Measurements from ENCODE around the gene RELL1.

RELL1 gene

DNA sequence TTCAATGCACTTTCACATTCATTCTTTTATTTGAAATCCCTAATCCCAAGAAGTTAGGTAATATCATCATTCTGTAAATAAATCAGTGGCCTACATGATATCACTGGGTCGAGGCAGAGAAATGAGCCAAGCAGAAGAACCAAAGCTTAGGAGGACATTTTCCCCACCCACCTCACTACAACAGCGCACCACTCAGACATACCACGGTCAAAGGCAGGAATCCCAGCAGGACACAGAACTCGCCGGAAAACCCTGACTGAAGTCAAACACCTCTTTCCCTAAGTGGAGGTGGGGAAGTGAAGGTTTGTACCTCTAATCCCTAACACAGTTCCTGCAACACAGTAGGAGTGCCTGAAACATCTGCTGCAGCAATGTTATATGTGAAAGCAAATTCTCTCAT is 21.5 kb downstream of the RELL1 start:
- DNase-seq: no peak

- no peak for DNase-seq
These were observed 22.6 kb downstream of the RELL1 start for GRCh38 chr4:37663552-37663951.

DNA sequence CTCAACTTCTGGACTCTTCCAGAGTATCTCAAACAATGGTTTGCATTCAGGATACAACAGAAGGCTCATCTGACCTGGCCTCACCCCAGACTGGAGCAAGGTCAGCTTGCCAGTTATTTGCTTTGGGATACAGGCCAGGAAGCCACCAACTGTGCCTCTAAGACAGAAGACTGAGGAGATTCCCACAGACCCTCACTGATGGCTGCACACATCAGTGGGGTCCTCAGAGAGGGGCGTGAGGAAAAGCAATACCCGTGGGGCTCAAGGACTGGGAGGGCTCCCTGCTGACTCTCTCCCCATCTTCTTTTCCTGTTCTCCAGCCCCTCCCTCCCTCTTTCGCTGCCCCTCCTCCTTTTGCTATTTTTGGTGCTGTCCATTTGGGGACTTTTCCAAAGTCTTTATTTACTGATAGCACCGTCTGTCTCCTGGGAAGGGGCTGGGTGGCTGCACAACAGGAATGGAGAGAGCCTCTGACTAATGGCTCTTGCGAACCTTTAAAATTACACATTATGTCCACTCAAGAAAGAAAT is 23.2 kb downstream of the RELL1 start:
- DNase-seq: no peak

GRCh38 chr4:37662251-37662650 is 23.9 kb downstream of the RELL1 start:
- DNase-seq: no peak

- no peak for DNase-seq
These were observed 24.4 kb downstream of the RELL1 start for GRCh38 chr4:37661772-37662171.

DNA sequence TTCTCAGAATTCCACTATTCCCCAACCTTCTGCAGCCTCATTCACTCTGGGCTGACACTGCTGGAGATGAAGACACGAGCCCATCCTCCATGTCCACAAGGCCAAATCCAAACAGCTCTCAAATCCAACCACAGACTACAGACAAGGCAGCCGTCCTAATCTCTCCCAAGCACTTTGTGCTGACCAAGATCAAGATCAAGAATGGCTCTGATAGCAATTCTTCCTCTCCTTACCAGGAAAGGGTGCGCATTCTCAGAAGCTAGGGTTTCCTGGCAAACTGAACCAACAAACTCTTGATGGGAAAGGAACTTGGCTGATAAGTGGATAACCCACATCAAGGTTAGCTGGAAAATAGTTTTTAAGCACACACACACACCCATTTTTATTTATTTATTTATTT is 26.5 kb downstream of the RELL1 start:
- DNase-seq: no peak

- DNase-seq: no peak
These were observed 29.5 kb downstream of the RELL1 start for GRCh38 chr4:37656649-37657048.

DNA sequence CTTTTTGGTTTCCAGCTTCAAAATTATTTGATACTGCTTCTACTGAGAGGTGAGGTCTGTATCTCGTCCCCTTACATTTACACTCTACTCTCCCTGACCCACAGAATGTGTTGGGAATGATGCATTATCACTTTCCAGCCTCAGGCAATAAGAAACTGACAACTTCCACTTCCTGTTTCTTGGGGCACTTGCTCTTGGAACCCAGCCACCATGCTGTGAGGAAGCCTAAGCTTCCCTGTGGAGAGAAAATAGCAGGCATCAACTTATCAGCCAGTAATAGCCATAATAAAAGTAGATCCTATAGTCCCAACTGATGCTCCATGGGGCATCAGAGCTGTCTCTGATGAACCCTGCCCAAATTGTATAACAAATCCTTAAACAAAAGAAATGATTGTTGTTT is 32.6 kb downstream of the RELL1 start:
- DNase-seq: no peak

- DNase-seq: no peak
These were observed 33.2 kb downstream of the RELL1 start for GRCh38 chr4:37652747-37653527.

- no peak for DNase-seq
These were observed 34.3 kb downstream of the RELL1 start for GRCh38 chr4:37651781-37652377.

DNA sequence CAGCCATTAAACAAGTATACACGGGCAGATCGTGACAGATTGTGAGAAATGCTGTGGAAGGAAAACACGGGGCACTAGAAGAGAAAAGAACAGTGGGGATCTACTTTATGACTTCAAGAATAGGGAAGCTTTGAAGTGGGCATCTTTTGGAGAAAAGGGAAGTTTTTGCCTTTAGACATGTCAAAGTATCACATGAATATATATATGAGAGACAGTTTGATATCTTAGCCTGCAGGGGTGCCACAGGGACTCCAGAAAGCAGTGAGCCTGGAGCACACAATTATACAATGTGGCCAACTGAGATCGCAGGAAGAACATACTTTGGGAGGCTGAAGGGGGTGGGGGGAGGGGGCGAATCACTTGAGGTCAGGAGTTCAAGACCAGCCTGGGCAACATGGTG is 35.7 kb downstream of the RELL1 start:
- DNase-seq: no peak

DNA sequence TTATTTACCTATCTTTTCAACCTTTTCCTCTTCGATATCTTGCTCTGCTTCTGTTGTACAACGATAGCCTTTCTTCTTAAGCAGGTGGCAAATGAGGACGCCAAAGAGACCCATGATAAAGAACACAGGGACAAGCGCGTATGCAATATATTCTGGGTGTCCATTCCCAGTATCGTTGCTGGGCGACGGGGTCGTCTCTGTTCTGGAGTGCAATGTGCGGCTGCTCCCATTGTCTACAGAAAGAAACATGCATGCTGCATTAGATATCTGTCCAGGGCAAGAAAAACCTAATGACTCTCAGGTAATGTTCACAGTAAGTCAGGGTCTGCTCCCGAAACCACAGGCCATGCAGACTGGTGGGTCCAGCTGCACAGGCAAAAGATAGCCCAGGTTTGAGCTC is 36.9 kb downstream of the RELL1 start:
- DNase-seq: no peak

DNA sequence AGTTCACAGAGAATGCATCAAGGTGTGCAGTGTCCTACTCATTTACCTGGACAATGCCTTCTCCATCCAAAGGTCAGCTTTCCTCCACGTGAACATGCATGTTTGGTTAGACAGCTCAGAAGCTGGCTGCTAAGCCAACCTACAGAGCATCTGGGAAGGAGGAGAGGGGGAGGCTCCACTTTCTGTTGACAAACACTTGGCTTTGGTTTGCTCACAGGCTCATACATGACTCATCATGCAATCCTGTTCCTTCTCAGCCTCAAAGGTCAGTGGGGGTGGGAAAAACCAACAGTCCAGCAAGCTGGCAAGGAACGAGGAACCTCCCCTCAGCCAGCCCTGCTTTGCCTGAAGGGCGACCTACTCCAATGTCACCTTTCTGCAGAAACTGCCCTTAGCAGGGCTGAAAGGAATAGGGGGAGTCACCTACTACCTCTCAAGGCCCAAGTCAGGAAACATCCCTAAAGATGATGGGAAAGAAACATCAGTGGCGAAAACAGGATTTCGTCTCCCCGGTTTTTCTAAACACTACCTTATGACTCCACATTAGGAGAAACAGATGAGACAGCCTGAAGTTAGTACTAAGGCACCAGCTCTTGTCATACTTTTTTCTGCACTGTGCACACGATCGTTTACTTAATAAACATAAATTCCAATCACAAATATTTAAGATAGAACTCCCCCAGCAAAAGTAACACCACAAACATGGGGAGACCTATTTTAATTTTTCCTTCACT is 37.9 kb downstream of the RELL1 start:
- DNase-seq: no peak

DNA sequence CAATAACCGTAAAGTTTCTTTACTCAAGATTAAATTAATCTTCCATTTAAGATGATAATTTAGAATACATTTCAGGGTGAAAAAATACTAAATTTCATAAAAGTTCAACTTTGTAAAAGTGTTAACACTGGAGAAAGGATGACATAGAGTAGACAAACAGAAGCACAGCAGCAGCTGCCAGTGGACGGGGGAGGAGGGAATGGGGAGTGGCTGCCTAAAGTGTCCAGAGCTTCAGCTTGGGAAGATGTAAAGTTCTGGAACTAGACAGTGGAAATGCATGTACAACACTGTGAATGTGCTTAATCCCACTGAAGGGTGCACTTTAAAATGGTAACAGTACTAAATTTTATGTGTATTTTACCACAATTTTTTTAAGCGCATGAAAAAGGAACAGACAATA is 39.9 kb downstream of the RELL1 start:
- no peak for DNase-seq

DNA sequence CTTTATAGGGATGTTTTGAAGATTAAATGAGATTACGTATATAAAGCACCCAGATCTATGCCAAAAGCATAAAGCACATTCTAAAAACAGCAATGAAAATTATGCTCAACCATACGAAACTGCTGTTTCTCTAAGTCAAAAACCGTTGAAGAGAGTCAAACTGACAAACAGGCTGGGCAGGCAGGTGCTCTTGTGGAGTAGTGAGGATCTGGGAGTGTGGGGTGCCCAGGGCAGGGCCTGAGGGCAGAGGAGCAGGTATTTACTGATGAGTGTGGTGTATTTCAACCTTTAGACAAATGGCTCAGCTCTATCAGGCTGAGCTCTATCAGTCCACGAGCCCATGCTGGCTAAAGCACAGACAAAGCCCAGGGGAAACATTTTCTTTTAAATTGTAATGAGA is 40.4 kb downstream of the RELL1 start:
- DNase-seq: no peak

- no peak for DNase-seq
These were observed 41.2 kb downstream of the RELL1 start for GRCh38 chr4:37644962-37645361.

DNA sequence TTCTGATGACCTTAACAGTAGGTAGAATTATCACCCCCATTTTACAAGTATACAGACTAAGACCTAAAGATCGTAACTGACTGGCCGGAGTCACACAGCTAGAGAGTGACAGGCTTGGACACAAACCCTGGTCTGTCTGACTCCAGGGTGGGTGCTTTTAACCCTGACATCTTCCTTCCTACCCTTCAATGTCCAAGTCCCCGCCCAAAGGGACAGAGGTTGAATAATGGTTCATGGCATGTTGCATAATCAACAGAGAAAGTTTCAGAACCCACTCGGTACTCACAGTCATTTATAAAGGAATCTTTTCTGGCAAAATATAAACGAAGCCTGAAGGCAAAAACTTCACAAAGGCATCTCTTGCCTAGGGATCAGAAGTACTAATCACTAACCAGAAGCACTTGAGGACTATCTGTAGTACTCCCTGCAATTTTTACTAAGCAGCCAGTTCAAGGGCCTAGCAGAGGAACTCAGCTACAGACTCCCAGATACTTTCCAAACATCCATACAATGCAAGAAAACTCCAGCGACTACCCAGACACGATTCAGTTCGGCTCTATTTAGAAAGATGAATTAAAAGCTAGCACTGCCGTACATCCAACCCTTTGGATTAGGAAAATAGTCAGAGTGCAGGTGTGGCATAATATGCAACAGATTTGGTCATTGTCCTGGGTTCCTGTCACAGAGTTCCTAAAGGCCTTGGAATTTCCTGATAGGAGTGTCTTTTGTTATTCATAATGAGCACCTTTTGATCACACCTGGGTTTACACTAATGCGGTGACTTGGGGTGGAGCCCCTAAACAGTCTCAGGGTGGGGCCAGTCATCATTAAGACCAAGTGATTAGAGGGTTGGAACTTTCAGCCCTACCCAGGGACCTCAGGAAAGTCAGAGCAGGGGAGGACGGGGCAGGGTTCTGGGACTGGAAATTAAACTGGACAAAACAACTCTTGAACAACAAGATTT is 44.0 kb downstream of the RELL1 start:
- no peak for DNase-seq

- no peak for DNase-seq
These were observed 44.8 kb downstream of the RELL1 start for GRCh38 chr4:37641352-37641751.

GRCh38 chr4:37639551-37640285 is 46.5 kb downstream of the RELL1 start:
- no peak for DNase-seq

DNA sequence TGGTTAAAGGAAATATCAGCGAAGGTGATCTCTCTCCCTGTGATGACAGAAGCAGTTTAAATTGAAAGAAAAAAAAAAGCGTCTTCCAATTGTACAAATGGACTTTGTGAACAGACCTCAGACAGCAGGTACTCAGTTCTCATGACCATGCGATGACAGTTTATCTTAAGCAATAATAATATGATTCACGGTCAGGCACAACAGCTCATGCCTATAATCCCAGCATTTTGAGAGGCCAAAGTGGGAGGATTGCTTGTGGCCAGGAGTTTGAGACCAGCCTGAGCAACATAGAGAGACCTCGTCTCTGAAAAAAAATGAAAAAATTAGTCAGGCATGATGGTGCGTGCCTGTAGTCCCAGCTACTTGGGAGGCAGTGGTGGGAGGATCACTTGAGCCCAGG is 51.0 kb downstream of the RELL1 start:
- DNase-seq: no peak

GRCh38 chr4:37634180-37634579 is 52.0 kb downstream of the RELL1 start:
- no peak for DNase-seq

GRCh38 chr4:37632836-37633235 is 53.3 kb downstream of the RELL1 start:
- no peak for DNase-seq

All from bone marrow (tissue), 2 donors.